OCI-LY7 (cell line): ENCODE measurements around the gene C22orf23. TPM values are rescaled to one million over a fixed set of nuclear protein-coding genes. Genes with fewer than 3 reads are reported as not detected.

Experiments used
- BruUV-seq: library from RNA; stranded (reverse); fragments of 400-500 nt; replicated peaks from 2 replicates; lab custom pipeline; 2021; lab: Mats Ljungman, UMichigan
- CTCF ChIA-PET: fragments of 300-600 bp; sonication (Branson Sonifier 250); formaldehyde crosslinking; loops from one replicate; lab custom pipeline; 2022; ENCODE audit warnings: antibody characterized with exemption; ENCODE audit not compliant: unreplicated experiment; lab: Charles Lee
- POLR2A ChIA-PET: fragments of 300-600 bp; sonication (Branson Sonifier 250); formaldehyde crosslinking; loops from one replicate; lab custom pipeline; 2022; ENCODE audit warnings: antibody characterized with exemption; lab: Charles Lee
- DNase-seq: peaks from one replicate; pipeline ENCODE4 v3.0.0-alpha.2; 2015; ENCODE audit warnings: low spot score
- H2AFZ ChIP-seq: fragments of 200-600 bp; sonication (generic), shearing (Covaris generic); 2 replicates; pipeline ENCODE4 v1.6.1; 2014; ENCODE audit warnings: mild to moderate bottlenecking, antibody characterized with exemption, low read length, moderate library complexity
- H3K27ac ChIP-seq: fragments of 200-600 bp; sonication (generic); 2 replicates; pipeline ENCODE4 v1.5.1; 2014; ENCODE audit warnings: mixed run types, low read depth, mild to moderate bottlenecking, moderate library complexity, low read length, inconsistent platforms; ENCODE audit not compliant: poor library complexity, severe bottlenecking
- H3K36me3 ChIP-seq: fragments of 200-600 bp; sonication (generic); 2 replicates; pipeline ENCODE4 v1.6.1; 2014; ENCODE audit warnings: mild to moderate bottlenecking, antibody characterized with exemption, low read length, moderate library complexity, mixed read lengths; ENCODE audit not compliant: insufficient read depth
- H3K4me1 ChIP-seq: fragments of 200-600 bp; sonication (generic); 2 replicates; pipeline ENCODE4 v1.5.1; 2014; ENCODE audit warnings: mild to moderate bottlenecking, low read length; ENCODE audit not compliant: insufficient read depth, poor library complexity, severe bottlenecking
- H3K4me2 ChIP-seq: fragments of 200-600 bp; sonication (generic); 2 replicates; pipeline ENCODE4 v1.6.1; 2014; ENCODE audit warnings: mild to moderate bottlenecking, low read length
- H3K4me3 ChIP-seq: fragments of 200-600 bp; sonication (generic); 2 replicates; pipeline ENCODE4 v1.5.1; 2014; ENCODE audit warnings: mild to moderate bottlenecking, low read depth, low read length; ENCODE audit not compliant: poor library complexity, severe bottlenecking
- H3K79me2 ChIP-seq: fragments of 200-600 bp; sonication (generic); 2 replicates; pipeline ENCODE4 v1.6.1; 2016; ENCODE audit warnings: low read depth, mild to moderate bottlenecking, low read length, moderate library complexity, mixed read lengths; ENCODE audit not compliant: insufficient read depth
- H3K9me2 ChIP-seq: fragments of 200-600 bp; sonication (generic); 2 replicates; pipeline ENCODE4 v1.6.1; 2016; ENCODE audit warnings: mild to moderate bottlenecking, low read length, mixed read lengths; ENCODE audit not compliant: insufficient read depth
- H3K9me3 ChIP-seq: fragments of 200-600 bp; sonication (generic); 2 replicates; pipeline ENCODE4 v1.6.1; 2014; ENCODE audit warnings: mild to moderate bottlenecking, mixed run types, low read length, mixed read lengths
- H4K20me1 ChIP-seq: fragments of 200-600 bp; sonication (generic); 2 replicates; pipeline ENCODE4 v1.6.1; 2014; ENCODE audit warnings: mild to moderate bottlenecking, antibody characterized with exemption, low read length, moderate library complexity, mixed read lengths; ENCODE audit not compliant: insufficient read depth
- CTCF ChIP-seq: fragments of 200-600 bp; sonication (generic); conservative IDR thresholded peaks from 2 replicates; pipeline ENCODE4 v1.5.1; 2014; ENCODE audit warnings: mild to moderate bottlenecking, antibody characterized with exemption, low read length, moderate library complexity, mixed read lengths
- EZH2phosphoT487 ChIP-seq: fragments of 200-600 bp; sonication (generic); IDR thresholded peaks from 2 replicates; pipeline ENCODE4 v1.6.1; 2018; ENCODE audit warnings: low read depth, borderline replicate concordance, mild to moderate bottlenecking, mixed run types, antibody characterized with exemption, low read length, moderate library complexity, mixed read lengths
- intact Hi-C: fragments of 100-400 bp; cut with micrococcal nuclease; formaldehyde crosslinking; loops from one replicate; pipeline ENCODE4 v1.10.0; 2022; ENCODE audit not compliant: unreplicated experiment
- total RNA-seq, 2 experiments: library from RNA; depleted of rRNA in 1 of 2; stranded (reverse); fragments of >200 nt in 1 of 2; shearing (Covaris generic) in 1 of 2; gene quantifications; 2 replicates each; pipeline ENCODE4 v1.2.3, GENCODE V29; 2014 to 2022

C22orf23 gene
- total RNA-seq, 2 experiments from 2014 or later, result 0.57 to 1.2 TPM

GRCh38 chr22:37994049-37994448 lies 40.6 kb upstream of the C22orf23 start:
- Histone ChIP-seq H2AFZ (no peak overlapping the region), H3K27ac (no peak overlapping the region), H3K9me3 (no peaks in the 10 kb centered on the region), H3K4me1 (peaks cover 13% of the 10 kb centered on the region), H3K79me2 (no peaks in the 10 kb centered on the region), H3K9me2 (no peaks in the 10 kb centered on the region), H3K4me2 (no peak overlapping the region), H3K36me3 (no peaks in the 10 kb centered on the region), H4K20me1 (no peaks in the 10 kb centered on the region), H3K4me3 (no peak overlapping the region)
- TF ChIP-seq EZH2phosphoT487, result no peak
- TF ChIP-seq CTCF, result no peak
- ChIA-PET CTCF (no interaction called here), POLR2A (interaction anchor here (0.6 kb wide), 1 partner anchor 576 kb away, joined by 4 read pairs; the partner anchor contains the start of gene DMC1)
- DNase-seq, result no peak
- BruUV-seq, result no TSS peak
- intact Hi-C loops, result no loop called here

GRCh38 chr22:37991731-37992442 lies 38.5 kb upstream of the C22orf23 start:
- ChIA-PET POLR2A (no interaction called here), CTCF (no interaction called here)
- TF ChIP-seq CTCF (no peak), EZH2phosphoT487 (no peak)
- Histone ChIP-seq H2AFZ (no peak overlapping the region), H3K79me2 (no peaks in the 10 kb centered on the region), H3K36me3 (no peaks in the 10 kb centered on the region), H3K9me3 (no peaks in the 10 kb centered on the region), H3K4me2 (no peak overlapping the region), H3K27ac (no peak overlapping the region), H3K9me2 (no peaks in the 10 kb centered on the region), H3K4me1 (peaks cover 12% of the 10 kb centered on the region), H4K20me1 (no peaks in the 10 kb centered on the region), H3K4me3 (no peak overlapping the region)
- no TSS peak for BruUV-seq
- DNase-seq, result no peak
- intact Hi-C loops, result no loop called here

- Histone ChIP-seq H4K20me1 (no peaks in the 10 kb centered on the region), H2AFZ (no peak overlapping the region), H3K9me2 (no peaks in the 10 kb centered on the region), H3K4me2 (no peak overlapping the region), H3K9me3 (no peaks in the 10 kb centered on the region), H3K36me3 (no peaks in the 10 kb centered on the region), H3K4me3 (no peak overlapping the region), H3K27ac (no peak overlapping the region), H3K79me2 (no peaks in the 10 kb centered on the region), H3K4me1 (peaks cover 2% of the 10 kb centered on the region)
- BruUV-seq, result no TSS peak
- intact Hi-C loops, result no loop called here
- CTCF ChIA-PET, result no interaction called here
- no peak for TF ChIP-seq CTCF
- TF ChIP-seq EZH2phosphoT487, result no peak
- no peak for DNase-seq
- POLR2A ChIA-PET, result interaction anchor here (0.7 kb wide), 1 partner anchor 114 kb away, joined by 3 read pairs; no protein-coding TSS in a partner anchor
Measured at GRCh38 chr22:37990862-37991261, 37.5 kb upstream of the C22orf23 start.
